Pancreas (tissue), 10 donors: ENCODE results near the gene ESR1. TPM values are rescaled to one million over a fixed set of nuclear protein-coding genes. Genes with fewer than 3 reads are reported as not detected.

Experiments used
- ATAC-seq, 4 donors: fragments of 200-7000 bp; cut with Tn5 transposase; one replicate each; pipeline versions ENCODE4 v1.8.0 to v1.9.1; 2020; ENCODE audit warnings: mild to moderate bottlenecking in 4 of 4, moderate library complexity in 4 of 4
- DNase-seq, 6 donors: peaks; one replicate each; pipeline ENCODE4 v3.0.0-alpha.2; 2020
- FAIRE-seq: peaks from 2 replicates; lab custom pipeline; 2012; peaks lifted over from hg19 to GRCh38; lab: Jason Lieb, UNC
- H3K27ac ChIP-seq, 4 donors: fragments of 200-600 bp; sonication (generic); 1 replicate in 3 of 4; 2 replicates in 1 of 4; pipeline versions ENCODE4 v1.5.0 to v1.8.0; 2020
- H3K27me3 ChIP-seq, 4 donors: fragments of 200-600 bp; one replicate each; pipeline ENCODE4 v1.8.0; 2021
- H3K36me3 ChIP-seq, 3 donors: fragments of 200-600 bp; sonication (generic) in 1 of 3; one replicate each; pipeline versions ENCODE4 v1.5.0 to v1.8.0; 2020 to 2021
- H3K4me1 ChIP-seq, 3 donors: fragments of 200-600 bp; one replicate each; pipeline ENCODE4 v1.8.0; 2021
- H3K4me3 ChIP-seq, 4 donors: fragments of 200-600 bp; sonication (generic) in 2 of 4; one replicate each; pipeline versions ENCODE4 v1.5.0 to v1.8.0; 2020 to 2021
- H3K9me3 ChIP-seq, 4 donors: fragments of 200-600 bp; one replicate each; pipeline ENCODE4 v1.8.0; 2021
- WGBS, 2 donors: extraction: QIAGEN DNeasy Blood & Tissue Kit; methylation state at CpG; one replicate each; pipeline ENCODE4 v1.1.7; 2013; 5-methylcytosine and 5-hydroxymethylcytosine counted together
- intact Hi-C, 3 donors: fragments of 100-400 bp; cut with DNase I; formaldehyde crosslinking; loops; one replicate each; pipeline versions ENCODE4 v1.11.1 to v1.14.2; 2022
- polyA plus RNA-seq, 2 donors: library from polyadenylated mRNA; stranded (reverse); fragments of 200-250 nt; gene quantifications; one replicate each; pipeline ENCODE4 v1.2.3, GENCODE V29; 2013
- total RNA-seq, 6 donors: library from RNA; stranded (reverse); fragmentation: NEBNext Ultra II Directional in 4 of 6; extraction: Animal tissue kit (Norgen Biotek cat#: 25700) in 4 of 6; gene quantifications; one replicate each; pipeline versions ENCODE4 v1.2.1 to v1.2.4, GENCODE V29; 2021 to 2023
- TF ChIP-seq, protein P1 (sequence below), 4 donors: fragments of 200-600 bp; sonication (generic) in 3 of 4; IDR thresholded peaks; one replicate each; pipeline versions ENCODE4 v1.5.0 to v1.8.0; 2021; ENCODE audit warnings: antibody characterized with exemption in 4 of 4
- donor health status: healthy with polysubstance abuse.
- donor health status: DM: no; HTN: no; CAD: no; lungs with moderate emphysema.
- donor health status: DM: no; HTN: no; CAD: no.
- donor health status: control.
- donor health status: control.
- donor health status: Bipolar disorder and iron deficiency.
- donor health status: DM: yes; HTN: yes; CAD: no.
- donor health status: DM: no; HTN: no; CAD: no.
- donor health status: DM: no; HTN: no; CAD: no.
- donor health status: DM: yes; HTN: yes; CAD: no.

Gene ESR1
- total and polyA plus RNA-seq, 8 donors: 0.19 to 1.0 (median 0.41) TPM

DNA sequence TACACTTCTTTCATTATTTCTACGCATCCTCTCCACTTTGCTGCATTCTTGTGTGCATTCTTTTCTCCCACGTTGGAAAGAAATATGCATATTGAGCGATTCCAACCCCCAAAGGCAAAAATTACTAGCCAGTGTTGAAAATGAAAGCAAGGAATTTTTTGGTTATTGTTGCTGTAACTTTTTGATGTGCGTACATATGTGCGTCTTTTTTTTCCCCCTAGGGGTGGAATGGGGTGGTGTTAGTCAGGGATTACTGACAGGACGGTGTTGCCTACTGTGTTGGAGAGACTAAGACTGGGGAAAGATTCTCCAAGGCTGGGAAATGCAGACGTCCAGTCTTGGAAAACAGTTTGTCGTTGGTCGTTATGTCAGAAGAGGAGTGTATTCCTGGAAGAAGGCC, 44.2 kb upstream of the ESR1 start:
- no peak for FAIRE-seq

DNA sequence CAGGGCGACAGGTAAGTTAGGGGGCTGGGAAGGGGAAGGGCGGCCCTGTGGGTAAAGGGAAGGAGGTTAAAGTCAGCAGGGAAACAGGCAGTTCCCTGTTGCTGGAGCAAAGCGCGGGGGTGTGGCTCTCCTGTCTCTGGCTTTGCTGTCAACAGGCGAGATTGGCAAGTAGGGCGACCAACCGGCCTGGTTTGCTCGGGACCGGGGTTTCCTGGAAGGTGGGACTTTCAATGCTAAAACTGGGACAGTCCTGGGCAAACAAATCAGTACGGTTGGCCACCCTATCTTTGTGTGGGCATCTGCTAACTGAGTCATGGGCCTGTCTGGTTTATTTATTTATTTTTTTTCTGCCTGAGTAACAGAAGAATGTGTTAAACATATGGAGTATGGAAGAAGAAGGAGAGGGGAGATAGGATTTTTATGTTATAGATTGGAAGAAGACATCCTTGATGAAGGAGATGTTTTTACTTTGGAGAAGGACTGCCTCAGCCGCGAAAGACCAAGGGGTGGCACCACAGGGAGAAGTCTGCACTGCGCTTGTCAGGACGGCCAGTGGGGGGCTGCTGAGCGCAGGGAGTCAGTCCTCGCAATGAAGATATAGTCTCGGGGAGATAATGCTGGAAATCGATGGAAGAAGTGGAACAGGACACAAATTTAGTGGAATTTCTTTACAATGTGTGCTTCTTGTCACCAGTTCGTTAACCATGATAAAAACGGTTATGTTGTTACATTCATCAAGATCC, 43.4 kb upstream of the ESR1 start:
- peak; percentile 96 to 98 (median 97) for ATAC-seq
- intact Hi-C loops: no loop called here
- Histone ChIP-seq H3K36me3 (no peaks in the 10 kb centered on the region), H3K27ac (peak overlapping the region in 1 of 4 donors; percentile 45), H3K27me3 (no peaks in the 10 kb centered on the region), H3K4me1 (peaks cover 0 to 10% (median 9%) of the 10 kb centered on the region in 3 donors), H3K4me3 (peak overlapping the region in 2 of 4 donors; percentile 15 to 34), H3K9me3 (no peaks in the 10 kb centered on the region)
- TF ChIP-seq, protein P1, sequence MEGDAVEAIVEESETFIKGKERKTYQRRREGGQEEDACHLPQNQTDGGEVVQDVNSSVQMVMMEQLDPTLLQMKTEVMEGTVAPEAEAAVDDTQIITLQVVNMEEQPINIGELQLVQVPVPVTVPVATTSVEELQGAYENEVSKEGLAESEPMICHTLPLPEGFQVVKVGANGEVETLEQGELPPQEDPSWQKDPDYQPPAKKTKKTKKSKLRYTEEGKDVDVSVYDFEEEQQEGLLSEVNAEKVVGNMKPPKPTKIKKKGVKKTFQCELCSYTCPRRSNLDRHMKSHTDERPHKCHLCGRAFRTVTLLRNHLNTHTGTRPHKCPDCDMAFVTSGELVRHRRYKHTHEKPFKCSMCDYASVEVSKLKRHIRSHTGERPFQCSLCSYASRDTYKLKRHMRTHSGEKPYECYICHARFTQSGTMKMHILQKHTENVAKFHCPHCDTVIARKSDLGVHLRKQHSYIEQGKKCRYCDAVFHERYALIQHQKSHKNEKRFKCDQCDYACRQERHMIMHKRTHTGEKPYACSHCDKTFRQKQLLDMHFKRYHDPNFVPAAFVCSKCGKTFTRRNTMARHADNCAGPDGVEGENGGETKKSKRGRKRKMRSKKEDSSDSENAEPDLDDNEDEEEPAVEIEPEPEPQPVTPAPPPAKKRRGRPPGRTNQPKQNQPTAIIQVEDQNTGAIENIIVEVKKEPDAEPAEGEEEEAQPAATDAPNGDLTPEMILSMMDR (IDR thresholded peaks at IDR 0.05): peak in 3 of 4 donors; percentile 14 to 41 (median 35)
- FAIRE-seq: no peak
- 16 to 17% methylated on average over 20 of the region's 20 CpGs for WGBS, 2 donors
- peak; percentile 85 to 95 (median 91) for DNase-seq

More for the DNA sequence above, 44.2 kb upstream of the ESR1 start:
- intact Hi-C loops: no loop called here
- Histone ChIP-seq H3K36me3 (no peaks in the 10 kb centered on the region), H3K27ac (peak overlapping the region in 1 of 4 donors; percentile 45), H3K4me1 (peaks cover 0 to 10% (median 9%) of the 10 kb centered on the region in 3 donors), H3K27me3 (no peaks in the 10 kb centered on the region), H3K9me3 (no peaks in the 10 kb centered on the region), H3K4me3 (peak overlapping the region in 1 of 4 donors; percentile 34)
- DNase-seq: no peak
- TF ChIP-seq, protein P1 (IDR thresholded peaks at IDR 0.05): no peak
- ATAC-seq: peak in 1 of 4 donors; percentile 15
- WGBS, 2 donors: 60 to 68% methylated on average over 9 of the region's 9 CpGs

DNA sequence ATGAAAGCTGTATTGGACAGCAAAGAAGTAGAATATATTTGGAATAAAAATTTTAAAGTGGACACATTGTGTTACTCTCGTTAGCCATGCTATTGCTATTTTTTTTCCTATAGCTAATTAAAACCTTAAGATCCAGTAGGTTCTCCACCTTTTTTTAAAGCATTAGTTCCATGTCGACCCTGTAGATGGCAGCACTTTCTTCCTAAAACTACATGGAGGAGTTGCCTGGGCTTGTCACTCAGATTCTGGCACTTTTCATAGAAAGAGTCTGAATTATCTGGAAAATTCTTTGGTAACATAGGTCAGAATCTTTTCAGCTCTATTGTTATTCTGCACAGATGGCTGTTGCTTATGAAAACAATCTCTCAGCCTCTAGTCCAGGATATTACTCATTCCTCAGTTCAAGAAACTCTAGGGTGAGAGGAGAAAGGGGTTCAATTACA, 42.0 kb upstream of the ESR1 start:
- Histone ChIP-seq H3K4me1 (peaks cover 0 to 10% (median 9%) of the 10 kb centered on the region in 3 donors), H3K36me3 (no peaks in the 10 kb centered on the region), H3K9me3 (no peaks in the 10 kb centered on the region), H3K27me3 (peaks cover 0 to 3% (median 0%) of the 10 kb centered on the region in 4 donors), H3K4me3 (no peak overlapping the region), H3K27ac (no peak overlapping the region)
- intact Hi-C loops: no loop called here
- DNase-seq (peak in 3 of 6 donors; percentile 26 to 39 (median 34)), FAIRE-seq (peak; percentile 82), ATAC-seq (peak; percentile 64 to 89 (median 78))
- TF ChIP-seq, protein P1 (IDR thresholded peaks at IDR 0.05): peak; percentile 43 to 59 (median 54)
- WGBS, 2 donors: 1 to 2% methylated on average over 2 of the region's 2 CpGs

DNA sequence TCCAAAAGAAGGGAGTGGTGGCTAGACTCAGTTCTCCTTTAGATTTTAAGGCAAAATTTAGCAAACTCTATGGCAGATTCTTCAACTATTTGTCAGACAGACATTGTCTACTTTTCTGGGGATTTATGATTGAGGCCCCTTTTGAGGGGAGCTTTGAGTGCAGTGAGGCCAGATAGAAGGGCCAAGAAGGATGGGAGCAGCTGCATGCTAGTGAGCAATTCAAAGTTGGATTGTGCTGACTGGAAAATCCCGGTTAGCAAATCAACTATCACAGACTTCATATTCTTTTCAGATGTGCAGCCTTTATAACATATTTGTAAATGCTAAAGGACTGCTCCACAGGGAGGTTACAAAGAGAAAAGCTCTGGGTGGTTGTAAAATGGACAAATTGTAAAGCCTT, 35.0 kb upstream of the ESR1 start:
- FAIRE-seq (no peak), ATAC-seq (no peak), DNase-seq (no peak)
- Histone ChIP-seq H3K27ac (no peak overlapping the region), H3K4me1 (no peaks in the 10 kb centered on the region), H3K4me3 (no peak overlapping the region), H3K9me3 (no peaks in the 10 kb centered on the region), H3K27me3 (peaks cover 0 to 3% (median 0%) of the 10 kb centered on the region in 4 donors), H3K36me3 (no peaks in the 10 kb centered on the region)
- 65 to 80% methylated on average over 1 of the region's 1 CpG for WGBS, 2 donors
- TF ChIP-seq, protein P1 (IDR thresholded peaks at IDR 0.05): no peak
- intact Hi-C loops: no loop called here

DNA sequence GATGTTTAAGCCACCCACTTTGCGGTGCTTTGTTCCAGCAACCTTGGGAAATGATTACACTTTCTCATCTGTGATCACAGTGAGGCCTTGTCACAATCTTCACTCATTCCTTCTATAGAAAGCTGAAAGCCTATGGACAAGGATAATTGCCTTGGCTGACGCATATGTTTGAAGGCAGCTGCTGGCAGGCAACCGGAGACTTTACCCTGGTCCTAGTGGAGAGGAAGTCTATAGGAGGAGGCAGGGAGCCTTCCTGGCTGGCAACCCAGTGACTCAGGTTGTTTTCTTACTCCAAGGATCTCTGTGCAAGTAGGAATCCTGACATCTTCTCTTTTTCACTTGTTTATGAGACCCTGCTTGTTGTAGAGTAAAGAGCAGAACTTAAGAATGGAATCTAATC, 34.1 kb upstream of the ESR1 start:
- H3K4me3 ChIP-seq: no peak overlapping the region
- intact Hi-C loops: no loop called here
- DNase-seq (no peak), FAIRE-seq (no peak), ATAC-seq (no peak)
- H3K27me3 ChIP-seq: peaks cover 0 to 3% (median 0%) of the 10 kb centered on the region in 4 donors
- TF ChIP-seq, protein P1 (IDR thresholded peaks at IDR 0.05): no peak
- 75% methylated on average over 3 of the region's 3 CpGs for WGBS, 2 donors
- H3K9me3 ChIP-seq: no peaks in the 10 kb centered on the region
- H3K4me1 ChIP-seq: no peaks in the 10 kb centered on the region
- H3K27ac ChIP-seq: no peak overlapping the region
- no peaks in the 10 kb centered on the region for H3K36me3 ChIP-seq
